Measurements from ENCODE around the gene BCAT1.
"Not testable (repeated sequence)": the region's sequence is repeated elsewhere in the genome, so short reads cannot be mapped to it uniquely, and the experiment has no call there.

The BCAT1 gene

DNA sequence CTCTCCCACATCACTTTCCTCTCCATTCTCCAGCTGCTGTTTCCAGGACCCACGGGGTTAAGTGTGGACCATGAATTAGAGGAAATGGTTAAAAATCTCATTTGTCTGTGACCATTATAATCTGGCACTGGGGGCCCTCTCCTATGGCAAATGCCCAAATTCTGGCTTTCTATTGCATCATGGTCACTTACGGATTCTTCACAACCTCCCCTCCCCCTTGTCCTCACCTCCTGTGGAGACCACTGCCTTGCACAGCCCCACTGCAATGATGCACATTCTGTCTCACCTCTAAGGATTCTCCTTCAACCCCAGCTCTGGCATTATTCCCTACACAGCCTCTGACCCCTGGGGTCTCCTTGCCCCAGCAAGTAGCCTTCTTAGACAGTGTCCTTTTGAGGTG, 18.9 kb downstream of the BCAT1 start:
- TF ChIP-seq, protein P1, sequence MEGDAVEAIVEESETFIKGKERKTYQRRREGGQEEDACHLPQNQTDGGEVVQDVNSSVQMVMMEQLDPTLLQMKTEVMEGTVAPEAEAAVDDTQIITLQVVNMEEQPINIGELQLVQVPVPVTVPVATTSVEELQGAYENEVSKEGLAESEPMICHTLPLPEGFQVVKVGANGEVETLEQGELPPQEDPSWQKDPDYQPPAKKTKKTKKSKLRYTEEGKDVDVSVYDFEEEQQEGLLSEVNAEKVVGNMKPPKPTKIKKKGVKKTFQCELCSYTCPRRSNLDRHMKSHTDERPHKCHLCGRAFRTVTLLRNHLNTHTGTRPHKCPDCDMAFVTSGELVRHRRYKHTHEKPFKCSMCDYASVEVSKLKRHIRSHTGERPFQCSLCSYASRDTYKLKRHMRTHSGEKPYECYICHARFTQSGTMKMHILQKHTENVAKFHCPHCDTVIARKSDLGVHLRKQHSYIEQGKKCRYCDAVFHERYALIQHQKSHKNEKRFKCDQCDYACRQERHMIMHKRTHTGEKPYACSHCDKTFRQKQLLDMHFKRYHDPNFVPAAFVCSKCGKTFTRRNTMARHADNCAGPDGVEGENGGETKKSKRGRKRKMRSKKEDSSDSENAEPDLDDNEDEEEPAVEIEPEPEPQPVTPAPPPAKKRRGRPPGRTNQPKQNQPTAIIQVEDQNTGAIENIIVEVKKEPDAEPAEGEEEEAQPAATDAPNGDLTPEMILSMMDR (IDR thresholded peaks at IDR 0.05; ENCODE audit: borderline replicate concordance, insufficient read depth, low read depth, low read length), result no peak

DNA sequence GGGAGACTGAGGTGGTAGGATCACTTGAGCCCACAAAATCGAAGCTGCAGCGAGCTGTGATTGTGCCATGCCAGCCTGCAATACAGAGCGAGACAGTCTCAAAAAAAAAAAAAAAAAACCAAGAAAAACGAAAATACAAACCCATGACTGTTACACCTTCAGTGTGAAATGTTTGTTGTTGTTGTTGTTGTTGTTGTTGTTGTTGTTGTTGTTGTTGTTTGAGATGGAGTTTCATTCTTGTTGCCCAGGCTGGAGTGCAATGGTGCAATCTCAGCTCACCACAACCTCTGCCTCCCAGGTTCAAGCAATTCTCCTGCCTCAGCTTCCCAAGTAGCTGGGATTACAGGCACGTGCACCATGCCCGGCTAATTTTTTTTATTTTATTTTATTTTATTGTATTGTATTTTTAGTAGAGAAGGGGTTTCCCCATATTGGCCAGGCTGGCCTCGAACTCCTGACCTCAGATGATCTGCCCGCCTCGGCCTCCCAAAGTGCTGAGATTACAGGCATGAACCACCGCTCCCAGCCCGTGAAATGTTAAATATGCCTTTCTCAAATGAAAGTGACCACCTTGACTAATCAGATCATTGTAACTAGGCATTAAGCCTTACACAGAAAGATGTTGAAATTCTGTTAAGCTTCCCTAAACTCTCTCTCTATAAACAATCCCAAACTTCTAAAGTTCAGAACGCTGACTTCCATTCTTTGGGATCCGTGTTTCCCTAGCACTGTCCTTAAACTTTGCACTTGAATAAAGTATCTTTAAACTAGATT, 20.2 kb downstream of the BCAT1 start:
- not testable (repeated sequence) for H3K4me3 ChIP-seq (ENCODE audit: low read depth, low read length)

More for the DNA sequence above, 18.9 kb downstream of the BCAT1 start:
- H3K4me3 ChIP-seq (ENCODE audit: low read depth, low read length), result no peak overlapping the region

DNA sequence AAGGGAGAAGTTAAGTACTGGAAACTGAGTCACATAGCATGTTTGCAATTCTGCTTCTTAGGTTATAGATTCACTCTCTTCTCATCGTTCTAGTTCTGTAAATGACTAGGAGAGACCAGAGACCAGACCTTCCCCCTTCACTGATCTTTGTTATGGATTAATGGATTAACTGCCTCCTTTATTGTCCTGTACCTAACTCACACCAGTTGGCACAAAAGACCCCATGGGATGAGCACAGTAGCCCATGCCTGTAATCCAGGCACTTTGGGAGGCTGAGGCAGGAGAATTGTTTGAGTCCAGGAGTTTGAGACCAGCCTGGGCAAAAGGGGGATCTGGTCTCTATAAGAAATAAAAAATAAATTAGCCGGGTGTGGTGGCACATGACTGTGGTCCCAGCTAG, 20.8 kb downstream of the BCAT1 start:
- H3K4me3 ChIP-seq (ENCODE audit: low read depth, low read length), result no peak overlapping the region
- TF ChIP-seq, protein P1 (IDR thresholded peaks at IDR 0.05; ENCODE audit: borderline replicate concordance, insufficient read depth, low read depth, low read length), result no peak

DNA sequence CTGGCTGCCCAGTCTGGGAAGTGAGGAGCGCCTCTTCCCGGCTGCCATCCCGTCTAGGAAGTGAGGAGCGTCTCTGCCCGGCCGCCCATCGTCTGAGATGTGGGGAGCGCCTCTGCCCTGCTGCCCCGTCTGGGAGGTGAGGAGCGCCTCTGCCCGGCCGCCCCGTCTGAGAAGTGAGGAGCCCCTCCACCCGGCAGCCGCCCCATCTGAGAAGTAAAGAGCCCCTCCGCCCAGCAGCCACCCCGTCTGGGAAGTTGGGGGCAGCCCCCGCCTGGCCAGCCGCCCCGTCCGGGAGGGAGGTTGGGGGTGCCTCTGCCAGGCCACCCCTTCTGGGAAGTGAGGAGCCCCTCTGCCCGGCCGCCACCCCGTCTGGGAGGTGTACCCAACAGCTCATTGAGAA, 22.8 kb downstream of the BCAT1 start:
- not testable (repeated sequence) for H3K4me3 ChIP-seq (ENCODE audit: low read depth, low read length)

DNA sequence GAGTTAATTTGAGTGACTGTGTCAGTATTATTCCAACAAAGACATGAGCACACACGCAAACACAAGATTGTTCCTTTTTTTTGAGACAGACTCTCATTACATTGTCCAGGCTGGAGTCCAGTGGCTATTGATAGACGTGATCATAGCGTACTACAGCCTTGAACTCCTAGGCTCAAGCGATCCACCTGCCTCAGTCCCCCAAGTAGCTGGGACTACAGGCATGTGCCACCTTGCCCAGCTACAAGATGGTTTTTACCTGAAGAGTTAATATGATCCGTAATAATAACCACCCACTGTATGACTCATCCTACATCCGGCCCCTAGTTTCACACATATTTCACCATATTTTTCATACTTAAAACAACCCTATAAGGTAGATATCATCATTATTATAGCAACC, 26.8 kb downstream of the BCAT1 start:
- TF ChIP-seq, protein P1 (IDR thresholded peaks at IDR 0.05; ENCODE audit: borderline replicate concordance, insufficient read depth, low read depth, low read length), result no peak
- H3K4me3 ChIP-seq (ENCODE audit: low read depth, low read length), result no peak overlapping the region

GRCh38 chr12:24921251-24922038, 27.5 kb downstream of the BCAT1 start:
- H3K4me3 ChIP-seq (ENCODE audit: low read depth, low read length), result no peak overlapping the region
- TF ChIP-seq, protein P1 (IDR thresholded peaks at IDR 0.05; ENCODE audit: borderline replicate concordance, insufficient read depth, low read depth, low read length), result no peak

GRCh38 chr12:24920141-24920540, 28.8 kb downstream of the BCAT1 start:
- TF ChIP-seq, protein P1 (IDR thresholded peaks at IDR 0.05; ENCODE audit: borderline replicate concordance, insufficient read depth, low read depth, low read length), result no peak
- H3K4me3 ChIP-seq (ENCODE audit: low read depth, low read length), result no peak overlapping the region

DNA sequence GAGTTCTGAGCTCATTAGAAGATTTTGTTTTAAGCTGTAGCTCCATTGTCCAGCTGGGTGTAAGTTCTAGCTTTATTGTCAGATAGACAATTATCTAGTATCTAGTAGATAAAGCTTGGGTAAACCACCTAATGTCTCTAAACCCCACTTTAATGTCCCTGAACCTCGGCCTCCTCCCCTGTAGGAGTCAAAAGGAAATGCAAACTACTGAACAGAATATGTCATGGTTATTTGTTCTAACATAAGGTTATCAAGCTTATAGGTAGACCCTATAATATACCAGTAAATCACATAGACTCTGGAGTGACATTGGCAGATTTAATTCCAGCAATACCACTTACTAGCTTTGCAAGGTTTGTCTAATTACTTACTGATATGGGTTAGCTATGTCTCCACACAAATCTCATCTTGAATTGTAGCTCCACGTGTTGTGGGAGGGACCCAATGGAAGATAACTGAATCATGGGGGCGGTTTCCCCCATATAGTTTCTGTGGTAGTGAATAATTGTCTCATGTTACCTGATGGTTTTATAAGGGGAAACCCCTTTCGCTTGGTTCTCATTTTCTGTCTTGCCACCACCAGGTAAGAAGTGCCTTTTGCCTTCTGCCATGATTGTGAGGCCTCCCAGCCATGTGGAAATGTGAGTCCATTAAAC, 29.4 kb downstream of the BCAT1 start:
- no peak overlapping the region for H3K4me3 ChIP-seq (ENCODE audit: low read depth, low read length)

More for the DNA sequence above, 29.4 kb downstream of the BCAT1 start:
- TF ChIP-seq, protein P1 (IDR thresholded peaks at IDR 0.05; ENCODE audit: borderline replicate concordance, insufficient read depth, low read depth, low read length), result no peak

Measured in GM12875 (cell line).